ENCODE results near the gene NFATC2. TPM values are rescaled to one million over a fixed set of nuclear protein-coding genes. Genes with fewer than 3 reads are reported as not detected.

Gene NFATC2
- total RNA-seq, 1 donor from 2014 or later: 4.8 TPM

GRCh38 chr20:51513545-51513944, 29.0 kb downstream of the NFATC2 start:
- DNase-seq: no peak

DNA sequence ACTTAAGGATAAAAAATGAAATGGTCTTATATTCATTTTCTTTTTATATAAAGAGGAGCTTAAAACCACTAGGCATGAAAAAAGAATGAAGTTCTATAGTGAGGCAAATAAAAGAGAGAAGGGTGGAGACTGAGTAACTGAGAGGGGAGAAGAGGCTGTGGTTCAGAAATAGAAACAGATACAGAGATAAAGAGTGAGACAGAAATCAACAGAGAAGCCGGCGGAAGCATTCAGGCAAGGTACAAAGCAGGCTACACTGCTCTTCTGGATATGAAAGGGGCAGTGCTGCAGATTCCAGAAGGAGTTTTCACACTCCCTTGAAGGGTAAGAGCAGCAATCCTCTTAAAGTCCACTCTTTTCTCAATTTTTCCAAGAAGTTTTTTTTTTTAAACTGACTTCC, 29.9 kb downstream of the NFATC2 start:
- DNase-seq: no peak

DNA sequence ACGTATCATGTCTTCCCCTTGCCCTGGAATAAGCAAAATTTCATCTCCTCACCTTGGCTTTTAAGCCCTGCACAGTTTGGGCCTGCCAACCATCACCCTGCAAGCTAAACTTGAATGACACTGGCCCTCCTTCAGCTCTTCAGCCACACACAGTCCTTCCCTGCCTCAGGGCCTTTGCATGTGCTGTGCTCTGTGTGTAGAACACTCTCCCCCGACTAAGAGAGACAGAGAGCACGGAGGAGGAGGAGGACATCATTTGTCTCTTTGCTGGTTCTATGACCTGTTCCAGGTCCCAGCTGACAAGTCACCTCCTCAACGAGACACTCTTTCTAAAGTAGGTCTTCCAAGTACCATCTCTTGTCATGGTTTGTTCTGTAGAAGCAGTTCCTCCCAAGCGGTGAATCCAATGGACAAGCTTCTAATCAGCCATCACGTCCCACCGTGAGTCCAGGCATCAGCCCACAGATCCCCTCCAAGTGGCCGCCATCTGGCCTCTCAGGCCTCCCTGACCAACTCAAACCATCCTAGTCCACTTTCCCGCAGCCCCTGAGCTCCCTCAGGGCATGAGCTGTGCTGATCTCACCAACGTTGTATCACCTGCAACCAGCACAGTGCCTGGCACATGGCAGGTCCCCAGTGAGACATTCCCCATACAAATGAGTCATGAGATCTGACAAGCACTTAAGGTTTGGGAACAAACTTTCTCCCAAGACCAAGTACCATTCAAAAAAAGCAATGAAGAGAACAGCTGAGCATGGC, 30.5 kb downstream of the NFATC2 start:
- DNase-seq: no peak

DNA sequence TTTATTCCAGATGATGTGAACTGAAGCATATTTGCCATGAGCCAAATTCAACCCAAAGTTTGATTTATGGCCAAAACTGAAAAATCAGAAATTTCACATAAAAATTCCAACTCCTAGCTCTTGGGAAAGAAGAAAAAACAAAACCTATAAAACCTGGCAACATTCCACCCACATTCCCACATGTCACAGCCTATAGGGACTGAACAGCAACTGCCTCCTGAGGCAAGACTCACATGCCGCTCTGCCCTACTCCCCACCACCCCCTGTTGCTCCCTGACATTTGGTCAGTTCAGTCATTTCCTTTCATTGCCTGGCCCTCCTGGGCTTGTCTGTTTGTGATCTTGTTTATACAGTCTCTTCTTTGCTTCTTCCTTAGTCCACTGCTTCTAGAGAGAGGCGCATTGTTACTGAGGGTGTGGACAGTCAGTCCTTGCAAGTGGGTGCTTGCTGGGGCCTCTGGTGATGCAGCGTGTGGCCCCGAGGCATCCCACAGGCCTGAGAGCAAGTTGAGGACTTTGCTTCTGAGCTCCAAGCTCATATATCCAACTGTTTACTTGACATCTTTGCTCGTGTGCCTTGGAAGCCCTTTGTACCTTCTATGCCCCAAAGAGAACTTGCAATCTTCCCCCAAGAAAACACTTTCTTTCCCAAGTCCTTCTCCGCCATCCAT, 31.4 kb downstream of the NFATC2 start:
- DNase-seq: no peak

GRCh38 chr20:51510169-51510568, 32.4 kb downstream of the NFATC2 start:
- no peak for DNase-seq

DNA sequence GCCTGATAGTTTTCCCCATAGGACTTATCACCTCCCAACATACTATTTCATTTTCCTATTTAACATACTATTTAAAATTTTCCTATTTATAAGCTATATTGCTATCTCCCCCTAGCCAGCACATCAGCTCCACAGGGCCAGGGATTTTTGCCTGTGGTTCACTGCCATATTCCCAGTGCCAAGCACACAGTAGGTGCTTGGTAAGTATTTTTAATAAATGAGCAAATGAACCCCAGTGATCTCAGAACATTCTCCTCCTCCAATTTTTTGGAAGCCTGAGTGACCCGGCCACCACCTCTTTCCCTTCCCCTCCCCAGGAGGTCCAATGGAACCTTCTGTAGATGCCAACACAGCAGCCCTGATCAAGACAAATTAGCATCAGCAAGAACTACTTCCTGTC, 33.3 kb downstream of the NFATC2 start:
- no peak for DNase-seq

- no peak for DNase-seq
These were observed 33.7 kb downstream of the NFATC2 start for GRCh38 chr20:51508780-51509179.

GRCh38 chr20:51508158-51508557, 34.4 kb downstream of the NFATC2 start:
- DNase-seq: no peak

- no peak for DNase-seq
These were observed 35.1 kb downstream of the NFATC2 start for GRCh38 chr20:51507216-51508036.

DNA sequence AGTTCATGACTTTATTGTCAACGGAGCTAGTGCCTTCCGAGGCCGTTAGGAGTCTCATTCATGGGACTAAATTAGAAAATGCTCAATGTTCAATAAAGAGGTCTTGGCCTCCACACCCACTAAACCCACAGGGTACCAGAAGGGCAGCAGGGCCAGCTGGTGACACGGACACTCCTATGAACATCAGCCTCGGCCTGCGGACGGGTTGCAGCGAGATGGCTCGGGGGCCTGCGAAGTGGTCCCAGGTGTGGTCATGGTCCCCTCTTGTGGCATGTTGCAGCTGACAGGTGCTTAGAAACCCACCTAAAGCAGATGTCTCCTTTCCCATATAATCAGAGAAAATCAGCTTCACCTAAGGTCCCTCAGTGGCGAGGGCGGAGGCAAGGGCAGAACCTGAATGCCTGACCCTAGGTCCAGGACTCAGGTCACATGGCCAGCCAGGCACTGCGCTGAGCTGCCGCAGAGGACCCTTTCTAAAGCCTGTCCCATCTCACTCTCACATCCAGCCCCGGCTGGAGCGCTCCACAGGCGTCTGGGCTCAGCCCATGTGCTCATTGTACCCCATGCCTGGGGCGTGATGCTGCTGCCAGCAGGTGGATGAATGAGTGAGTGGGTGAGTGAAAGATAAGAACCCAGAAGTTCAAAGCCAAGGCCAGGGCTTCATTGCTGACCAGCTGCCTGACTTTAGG, 35.8 kb downstream of the NFATC2 start:
- no peak for DNase-seq

DNA sequence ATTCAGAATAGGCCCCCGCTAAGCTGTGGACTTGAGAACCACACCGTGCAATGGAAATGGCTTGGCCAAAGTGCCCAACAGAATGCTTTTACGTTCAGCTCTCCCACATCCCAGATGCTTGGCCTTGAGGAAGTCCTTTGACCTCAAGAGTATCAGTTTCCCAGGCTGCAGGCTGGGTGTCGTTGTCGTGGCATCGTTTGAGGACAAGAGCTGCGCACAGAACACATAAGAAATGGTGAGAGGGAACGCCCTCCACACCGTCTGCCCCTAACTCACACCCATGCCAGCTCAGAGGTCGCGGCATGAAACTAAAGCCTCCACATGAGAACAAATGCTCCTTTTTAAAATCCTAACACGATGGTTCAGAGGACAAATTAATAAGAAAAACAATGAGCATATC, 37.0 kb downstream of the NFATC2 start:
- DNase-seq: no peak

DNA sequence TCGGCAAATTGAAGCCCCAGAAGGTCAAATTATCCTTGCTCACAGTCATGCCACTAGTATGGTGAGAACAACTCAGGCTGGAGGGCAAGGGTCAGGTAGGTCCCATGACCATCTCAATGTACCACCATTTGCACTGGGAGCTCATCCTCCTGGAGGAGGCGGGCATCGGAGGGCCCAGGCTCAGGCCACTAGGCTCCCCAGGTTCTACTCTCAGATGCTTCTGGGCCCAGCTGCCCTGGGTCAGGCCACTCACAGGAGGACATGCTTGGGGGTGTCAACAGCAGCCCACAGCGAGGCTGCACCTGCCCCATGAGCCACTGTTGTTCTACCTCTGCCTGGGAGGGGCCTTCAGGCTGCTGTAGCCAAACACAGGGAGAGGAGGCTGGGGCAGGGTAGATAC, 39.1 kb downstream of the NFATC2 start:
- no peak for DNase-seq

GRCh38 chr20:51500936-51501335, 41.6 kb downstream of the NFATC2 start:
- no peak for DNase-seq

GRCh38 chr20:51500311-51500710, 42.2 kb downstream of the NFATC2 start:
- no peak for DNase-seq

DNA sequence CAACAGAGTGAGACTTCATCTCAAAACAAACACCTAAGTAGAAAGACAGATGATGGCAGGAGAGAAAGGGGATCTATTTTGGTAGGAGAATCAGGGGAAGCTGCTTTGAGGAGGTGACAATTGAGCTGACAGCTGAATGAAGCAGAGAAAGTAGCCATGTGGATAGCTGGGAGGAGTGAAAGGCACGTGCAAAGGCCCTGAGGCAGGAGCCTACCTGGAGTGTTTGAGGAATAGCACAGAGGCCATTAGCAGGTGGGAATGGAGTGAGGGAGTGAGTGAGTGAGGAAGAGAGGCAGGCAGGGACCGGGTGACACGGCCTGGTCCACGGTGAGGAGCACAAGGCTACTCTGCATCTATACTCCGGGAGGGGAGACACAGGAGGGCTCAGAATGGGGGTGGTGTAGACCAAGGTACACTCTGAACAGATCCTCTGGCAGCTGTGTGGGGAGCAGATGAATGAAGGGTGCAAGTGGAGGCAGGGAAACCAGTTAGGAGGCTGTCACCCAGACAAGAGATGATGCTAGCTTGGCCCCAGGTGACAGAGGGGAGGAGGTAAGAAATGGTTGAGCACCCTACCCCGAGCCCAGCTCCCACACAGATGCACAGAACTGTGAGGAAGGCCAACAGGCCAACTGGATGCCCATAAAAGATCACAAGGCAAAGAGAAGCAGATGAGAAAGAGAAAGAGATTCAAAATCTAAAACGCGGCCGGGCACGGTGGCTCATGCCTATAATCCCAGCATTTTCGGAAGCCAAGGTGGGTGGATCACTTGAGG, 43.6 kb downstream of the NFATC2 start:
- no peak for DNase-seq

DNA sequence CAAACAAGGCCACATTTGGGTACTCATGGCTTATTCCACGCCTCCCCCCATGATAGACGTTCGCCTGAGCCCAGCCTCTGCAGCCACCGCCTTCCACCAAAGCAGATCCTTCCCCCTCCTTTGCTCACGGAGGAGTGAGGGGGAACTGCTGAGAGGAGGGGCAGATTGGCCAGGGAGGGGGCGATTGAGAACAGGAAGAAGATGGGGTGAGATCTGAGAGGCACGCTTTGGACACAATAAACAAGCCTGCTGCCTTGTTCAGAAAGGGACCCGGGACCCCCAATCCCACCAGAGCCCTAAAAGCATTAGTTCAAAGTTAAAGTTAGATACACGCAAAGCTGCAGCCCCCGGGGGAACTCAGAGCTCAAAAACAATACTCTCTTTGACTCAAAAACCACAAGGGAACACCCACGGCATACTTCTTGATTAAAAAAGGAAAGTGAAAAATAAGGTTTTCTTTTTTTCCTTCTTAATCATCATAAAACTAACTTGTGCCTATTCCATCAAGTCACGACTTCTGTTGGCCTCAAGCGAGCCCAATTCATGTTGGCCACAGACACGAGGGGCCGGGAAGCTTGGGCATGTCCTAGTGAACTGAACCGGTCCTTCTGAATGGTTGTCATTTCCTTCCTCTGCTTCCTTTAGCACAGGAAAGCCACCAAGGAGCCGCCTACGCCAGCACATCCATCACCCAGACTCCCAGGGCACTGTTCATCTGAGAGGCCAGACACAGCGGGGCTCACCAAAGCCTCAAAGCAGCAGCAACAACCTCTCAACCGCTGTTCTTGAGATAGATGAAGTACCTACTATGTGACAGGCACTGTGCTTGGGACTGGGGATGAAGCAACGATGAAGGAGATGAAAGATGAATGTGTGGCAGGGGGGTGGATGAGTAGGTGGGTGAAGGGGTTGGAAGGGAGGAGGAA, 44.7 kb downstream of the NFATC2 start:
- peak; percentile 57 for DNase-seq

- no peak for DNase-seq
These were observed 45.6 kb downstream of the NFATC2 start for GRCh38 chr20:51496964-51497363.

DNA sequence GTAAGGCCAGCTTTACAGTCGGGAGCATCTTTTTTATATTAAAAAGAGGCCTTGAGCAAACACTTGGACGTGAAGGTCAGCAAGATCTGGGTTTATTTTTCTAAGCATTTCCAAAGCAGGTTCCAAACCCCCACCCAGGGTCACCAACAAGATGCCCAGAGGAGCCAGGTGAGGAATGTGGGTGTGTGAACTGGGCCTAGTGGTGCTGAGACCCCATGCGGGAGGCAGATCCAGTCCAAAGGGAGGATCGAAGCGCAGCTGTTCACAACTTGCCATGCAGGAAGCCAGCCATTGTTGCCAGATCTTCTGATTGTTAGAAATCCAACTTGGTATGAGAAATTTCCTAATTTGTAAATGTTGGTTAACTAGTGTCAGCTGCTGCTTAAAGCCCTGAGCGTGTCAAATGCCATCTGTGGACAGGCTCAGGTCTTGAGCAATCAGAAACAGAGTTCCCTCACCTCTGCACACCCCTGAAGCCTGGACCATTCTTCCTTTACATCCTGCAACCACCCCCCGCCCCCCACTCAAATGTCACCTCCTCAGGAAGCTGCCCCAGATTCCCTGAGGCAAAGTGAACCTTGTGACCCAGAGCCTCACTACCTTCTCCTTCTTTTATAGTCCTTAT, 46.5 kb downstream of the NFATC2 start:
- DNase-seq: no peak

- DNase-seq: no peak
These were observed 47.2 kb downstream of the NFATC2 start for GRCh38 chr20:51495291-51495690.

All from dermis blood vessel endothelial cell (primary cell).